Left forelimb (tissue), 1 donor: ENCODE results near the gene FBXO17.
"Not testable (repeated sequence)": the region's sequence is repeated elsewhere in the genome, so short reads cannot be mapped to it uniquely, and the experiment has no call there.

Experiments used
- DNase-seq: peaks from one replicate; pipeline ENCODE4 v3.0.0-alpha.2; 2018; ENCODE audit warnings: low spot score

The FBXO17 gene

DNA sequence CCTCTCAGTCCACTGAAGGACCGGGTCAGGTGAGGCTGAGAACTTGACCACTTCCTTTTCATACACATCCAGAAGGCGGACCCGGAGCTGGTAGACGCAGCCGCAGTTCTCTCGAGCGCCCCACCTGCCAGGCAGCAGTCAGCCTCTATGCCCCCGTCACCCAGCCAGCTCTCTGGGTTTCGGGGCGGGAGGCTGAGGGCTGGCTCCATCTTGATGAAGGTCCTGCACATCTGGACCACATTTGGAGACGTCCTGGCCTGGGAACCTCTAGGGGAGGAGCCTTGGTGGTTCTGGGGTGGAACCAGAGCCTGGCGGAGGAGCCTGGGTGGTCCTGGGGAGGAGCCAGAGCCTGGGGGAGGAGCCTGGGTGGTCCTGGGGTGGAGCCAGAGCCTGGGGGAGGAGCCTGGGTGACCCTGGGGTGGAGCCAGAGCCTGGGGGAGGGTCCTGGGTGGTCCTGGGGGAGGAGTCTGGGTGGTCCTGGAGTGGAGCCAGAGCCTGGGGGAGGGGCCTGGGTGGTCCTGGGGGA, 30.5 kb downstream of the FBXO17 start:
- DNase-seq, result no peak

DNA sequence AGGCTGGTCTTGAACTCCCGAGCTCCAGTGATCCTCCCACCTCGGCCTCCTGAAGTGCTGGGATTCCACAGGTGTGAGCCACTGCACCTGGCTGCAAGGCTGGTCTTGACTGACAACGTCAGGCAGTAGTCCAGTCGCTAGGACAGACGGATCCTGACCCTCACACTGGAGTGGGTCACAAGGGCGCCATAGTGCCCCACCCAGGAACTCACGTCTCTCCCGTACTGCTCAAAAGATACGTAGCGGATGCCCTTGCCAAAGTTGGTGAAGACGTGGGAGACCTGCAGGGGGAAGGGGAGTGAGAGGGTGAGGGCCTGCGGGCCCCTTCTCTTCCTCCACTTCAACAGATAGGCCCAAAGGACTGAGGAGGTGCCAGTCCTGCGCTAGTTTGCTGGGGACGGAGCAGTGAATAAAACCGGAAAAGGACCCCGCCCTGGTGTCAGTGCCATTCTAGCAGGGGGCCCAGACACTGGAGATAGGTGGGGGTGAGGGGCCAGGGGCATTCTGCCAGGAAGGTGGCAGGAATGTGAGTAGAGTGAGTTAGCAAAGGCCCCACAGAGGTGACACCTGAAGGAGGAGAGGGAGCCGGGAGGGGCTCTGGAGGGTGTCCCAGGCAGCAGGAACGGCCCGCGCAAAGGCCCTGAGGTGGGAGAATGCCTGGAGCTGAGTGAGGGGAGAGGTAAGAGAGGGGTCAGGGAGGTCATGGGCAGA, 32.9 kb downstream of the FBXO17 start:
- no peak for DNase-seq

DNA sequence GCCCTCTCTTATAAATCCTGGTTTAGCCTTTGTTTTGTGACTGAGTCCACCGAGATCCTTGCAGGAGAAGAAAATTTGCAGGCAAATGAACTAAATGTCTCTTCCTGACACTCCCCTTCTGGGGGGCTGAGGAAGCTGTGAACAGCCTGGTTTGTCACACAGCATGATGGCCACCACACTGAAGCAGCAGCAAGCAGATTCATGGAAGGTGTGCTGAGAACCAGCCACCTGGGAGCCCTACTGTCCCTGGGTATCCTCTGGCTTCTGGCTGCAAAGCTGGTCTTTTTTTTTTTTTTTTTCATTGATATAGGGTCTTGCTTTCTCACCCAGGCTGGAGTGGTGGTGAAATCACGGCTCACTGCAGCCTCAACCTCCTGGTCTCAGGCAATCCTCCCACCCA, 33.6 kb downstream of the FBXO17 start:
- no peak for DNase-seq

DNA sequence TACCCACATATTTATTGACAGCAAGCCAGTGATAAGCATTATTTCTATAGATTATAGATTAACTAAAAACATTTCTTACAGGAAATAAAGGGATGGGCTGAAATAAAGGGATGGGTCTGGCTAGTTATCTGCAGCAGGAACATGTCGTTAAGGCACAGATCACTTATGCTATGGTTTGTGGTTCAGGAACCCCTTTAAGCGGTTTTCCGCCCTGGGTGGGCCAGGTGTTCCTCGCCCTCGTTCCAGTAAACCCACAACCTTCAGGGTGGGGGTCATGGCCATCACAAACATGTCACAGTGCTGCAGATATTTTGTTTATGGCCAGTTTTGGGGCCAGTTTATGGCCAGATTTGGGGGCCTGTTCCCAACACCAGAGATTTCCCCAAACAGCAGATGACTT, 34.1 kb downstream of the FBXO17 start:
- not testable (repeated sequence) for DNase-seq

DNA sequence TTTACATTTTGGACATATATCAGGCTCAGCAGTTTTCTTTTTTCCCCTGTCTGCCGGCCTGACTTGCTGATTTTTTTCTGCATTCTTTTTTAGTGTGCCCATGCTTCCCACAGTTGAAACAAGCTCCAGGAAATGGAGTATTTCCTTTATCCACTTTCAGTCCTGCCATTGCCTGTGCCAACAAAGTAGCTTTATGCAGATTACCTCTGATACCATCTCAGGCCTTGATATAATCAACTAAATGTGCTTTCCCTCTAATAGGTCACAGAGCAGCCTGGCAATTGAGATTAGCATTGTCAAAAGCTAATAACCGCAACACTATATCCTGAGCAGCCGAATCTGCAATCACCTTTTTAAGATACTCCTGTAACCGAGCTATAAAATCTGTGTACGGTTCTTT, 35.6 kb downstream of the FBXO17 start:
- DNase-seq, result no peak

DNA sequence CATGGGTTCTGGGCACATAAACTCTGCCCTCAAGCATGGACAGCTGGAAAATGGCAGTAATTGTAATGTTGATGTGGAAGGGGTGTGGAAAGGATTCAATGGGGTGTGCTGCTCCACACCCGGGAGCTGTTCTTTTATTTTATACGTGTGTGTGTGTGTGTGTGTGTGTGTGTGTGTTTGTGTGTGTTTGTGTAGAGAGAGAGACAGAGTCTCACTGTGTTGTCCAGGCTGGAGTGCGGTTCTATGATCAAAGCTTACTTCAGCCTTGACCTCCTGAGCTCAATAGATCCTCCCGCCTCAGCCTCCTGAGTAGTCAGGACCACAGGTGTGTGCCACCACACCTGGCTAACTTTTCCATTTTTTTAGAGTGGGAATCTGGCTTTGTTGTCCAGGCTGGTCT, 42.0 kb downstream of the FBXO17 start:
- DNase-seq, result no peak

GRCh38 chr19:38932425-38933179, 42.9 kb downstream of the FBXO17 start:
- no peak for DNase-seq

- DNase-seq, result no peak
Observed at GRCh38 chr19:38931521-38931793, 44.1 kb downstream of the FBXO17 start.

GRCh38 chr19:38930776-38931520, 44.6 kb downstream of the FBXO17 start, which contains the start of gene MRPS12:
Gene MRPS12 (plus strand): TSS chr19:38930944. CDS start chr19:38931295, 351 bp downstream.
- no peak for DNase-seq

GRCh38 chr19:38929929-38930775, 45.4 kb downstream of the FBXO17 start, which contains the start of gene SARS2:
Gene SARS2 (minus strand): TSS chr19:38930763. CDS start chr19:38930736, 27 bp downstream.
- DNase-seq, result peak; percentile 98

DNA sequence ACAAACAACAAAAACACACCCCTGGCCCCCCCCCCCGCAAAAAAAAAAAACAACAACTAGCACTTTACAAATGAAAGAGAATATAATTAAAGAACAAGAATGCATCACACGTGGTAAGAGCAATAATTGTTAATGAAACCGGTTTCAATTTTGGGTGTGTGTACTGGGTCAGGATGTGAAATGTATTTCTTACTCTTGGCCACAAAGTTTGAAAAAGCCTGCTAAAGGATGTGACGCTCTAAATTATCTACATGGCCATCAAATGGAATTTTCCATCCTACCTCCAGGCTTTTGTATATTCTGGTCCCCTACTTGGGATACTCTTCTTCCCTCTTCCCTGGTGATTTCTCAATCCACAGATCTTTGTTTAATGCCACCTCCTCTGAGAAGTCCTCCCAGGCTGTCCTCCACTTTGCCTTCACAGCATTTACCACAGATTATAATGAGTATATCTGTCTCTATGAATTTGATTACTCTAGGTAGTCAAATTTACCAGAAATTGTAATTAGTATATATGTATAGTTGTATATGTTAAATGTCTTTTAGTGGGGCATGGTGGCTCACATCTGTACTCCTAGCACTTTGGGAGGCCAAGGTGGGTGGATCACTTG, 47.0 kb downstream of the FBXO17 start:
- DNase-seq, result no peak

DNA sequence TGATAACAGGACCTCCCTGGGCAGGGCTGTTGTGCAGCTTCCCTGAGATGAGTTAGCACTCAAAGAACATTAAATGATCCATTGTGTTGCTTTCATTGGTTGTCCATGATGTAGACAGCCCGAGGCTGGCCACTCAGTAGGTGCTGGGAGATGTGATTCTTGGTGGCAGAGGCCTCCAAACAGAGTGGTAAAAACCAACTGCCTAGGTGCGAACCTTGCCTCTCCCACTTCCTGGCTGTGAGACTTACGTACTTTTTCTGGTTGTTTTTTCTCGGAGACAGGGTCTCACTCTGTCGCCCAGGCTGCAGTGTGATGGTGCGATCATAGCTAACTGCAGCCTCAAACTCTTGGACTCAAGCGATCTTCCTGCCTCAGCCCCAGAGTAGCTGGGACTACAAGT, 51.2 kb downstream of the FBXO17 start:
- DNase-seq, result no peak

- no peak for DNase-seq
Observed at GRCh38 chr19:38922482-38922881, 53.1 kb downstream of the FBXO17 start.

DNA sequence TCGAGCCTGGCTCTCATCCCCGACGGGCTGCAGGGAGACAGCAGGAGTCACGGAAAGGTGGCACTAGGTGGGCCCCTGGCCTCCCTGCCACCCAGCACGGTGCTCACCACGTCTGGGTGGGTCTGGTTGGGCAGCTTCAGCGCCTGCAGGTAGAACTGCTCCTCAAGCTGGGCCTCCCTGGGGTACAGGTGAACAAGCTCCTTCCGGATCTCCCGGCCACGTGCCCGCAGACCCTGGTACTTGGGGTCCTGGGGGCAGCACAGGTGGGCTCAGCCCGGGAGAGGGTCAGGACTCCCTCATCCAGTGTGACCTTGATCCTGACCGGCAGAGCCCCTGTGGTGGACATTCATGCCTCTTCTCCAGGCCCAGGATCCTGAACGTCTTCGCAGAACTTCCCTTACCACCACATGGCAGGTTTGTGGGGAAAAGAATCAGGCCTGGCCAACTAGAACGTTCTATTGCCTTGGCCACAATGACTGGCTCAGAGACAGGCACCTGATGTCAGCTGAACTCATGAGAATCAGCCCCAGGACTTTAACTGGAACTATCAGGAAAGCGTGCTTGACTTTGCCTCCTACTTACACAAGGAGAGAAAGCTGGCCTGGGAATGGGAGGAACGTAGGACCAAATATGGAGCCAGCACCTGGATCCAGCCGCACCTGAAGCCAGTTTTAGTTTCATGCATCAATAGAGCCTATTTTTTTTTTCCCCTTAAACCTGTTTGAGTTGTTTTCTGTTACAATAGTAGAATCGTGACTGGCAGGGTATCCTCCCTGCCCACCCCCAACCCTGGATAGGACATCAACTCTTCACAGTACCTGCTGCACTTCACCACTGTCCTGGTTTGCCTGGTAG, 53.9 kb downstream of the FBXO17 start:
- no peak for DNase-seq

DNA sequence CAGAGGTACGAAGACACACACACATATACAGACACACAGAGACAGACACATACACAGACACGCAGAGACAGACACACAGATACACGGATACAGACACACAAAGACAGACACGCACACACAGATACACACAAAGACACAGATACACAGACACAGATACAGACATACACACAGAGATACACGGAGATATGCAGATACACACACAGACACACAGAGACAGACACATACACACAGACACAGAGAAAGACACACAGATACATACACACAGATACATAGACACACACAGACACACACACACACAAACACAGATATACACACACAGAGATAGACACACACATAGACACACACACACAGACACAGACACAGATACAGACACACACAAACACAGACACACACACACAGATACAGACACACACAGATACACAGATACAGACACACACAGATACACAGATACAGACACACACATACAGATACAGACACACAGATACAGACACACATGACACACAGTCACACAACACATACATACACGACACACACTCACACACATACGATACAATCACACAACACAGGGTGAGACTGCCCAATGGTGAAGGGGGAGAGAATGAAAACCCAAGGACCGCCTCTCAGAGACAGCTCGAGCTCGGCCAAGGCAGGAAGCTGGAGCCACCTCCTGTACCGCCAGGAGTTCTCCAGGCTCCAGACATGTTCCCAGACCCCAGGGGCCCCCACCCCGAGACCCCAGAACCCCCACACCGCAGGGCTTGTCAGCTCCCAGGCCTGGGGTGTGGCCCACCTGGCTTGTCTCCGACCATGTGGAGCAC, 54.7 kb downstream of the FBXO17 start:
- DNase-seq, result no peak

DNA sequence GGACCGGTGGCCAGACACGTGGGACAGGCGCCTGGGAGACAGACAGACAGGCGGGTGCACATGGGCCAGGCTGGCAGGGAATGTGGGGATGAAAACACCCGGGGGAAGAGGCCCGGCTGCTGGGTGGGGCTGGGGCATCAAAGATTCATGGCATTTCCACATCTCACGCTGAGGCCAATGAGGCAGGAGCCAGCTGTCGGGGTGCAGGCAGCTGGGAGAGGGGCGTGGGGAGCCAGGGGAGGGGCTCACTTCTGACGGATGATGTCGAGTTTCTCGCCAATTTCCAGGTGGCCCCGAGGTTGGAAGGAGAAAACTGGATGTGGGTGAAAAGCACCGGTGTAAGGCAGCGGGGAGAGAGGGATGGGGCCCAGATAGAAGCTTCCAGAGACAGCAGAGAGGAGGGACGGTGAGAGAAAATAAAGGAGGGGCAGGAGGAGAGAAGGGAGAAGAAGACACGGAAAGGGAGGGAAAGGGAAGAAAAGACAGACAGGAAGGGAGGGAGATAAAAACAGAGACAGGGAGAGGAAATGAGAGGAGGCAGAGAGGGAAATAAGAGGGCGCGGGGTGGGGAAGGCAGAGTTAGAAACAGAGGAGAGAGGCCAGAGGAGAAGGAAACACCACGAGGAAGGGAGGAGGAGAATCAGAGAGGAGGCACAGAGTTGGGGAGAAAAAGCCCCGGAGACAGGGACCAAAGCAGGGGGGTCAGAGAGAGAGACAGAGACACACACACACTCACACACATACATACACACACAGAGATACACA, 55.5 kb downstream of the FBXO17 start:
- DNase-seq, result no peak

DNA sequence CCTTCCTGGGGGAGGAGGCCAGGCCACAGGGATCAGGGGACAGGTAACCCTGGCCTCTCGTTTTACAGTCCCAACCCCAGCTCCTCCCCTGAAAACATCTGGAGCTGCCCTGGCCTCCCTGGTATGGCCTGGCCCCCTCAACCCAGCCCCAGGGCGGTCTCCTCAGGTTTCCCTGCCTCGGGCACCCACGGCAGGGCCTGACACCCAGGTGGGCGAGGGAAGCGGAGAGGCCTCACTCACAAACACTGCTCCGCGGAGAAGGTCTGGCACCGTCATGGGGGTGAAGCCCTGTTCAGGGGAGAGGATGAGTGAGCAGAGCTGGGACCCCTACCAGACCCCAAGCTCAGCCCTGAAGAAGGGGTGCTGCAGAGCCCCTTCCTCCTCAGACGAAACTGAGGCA, 57.0 kb downstream of the FBXO17 start:
- no peak for DNase-seq

DNA sequence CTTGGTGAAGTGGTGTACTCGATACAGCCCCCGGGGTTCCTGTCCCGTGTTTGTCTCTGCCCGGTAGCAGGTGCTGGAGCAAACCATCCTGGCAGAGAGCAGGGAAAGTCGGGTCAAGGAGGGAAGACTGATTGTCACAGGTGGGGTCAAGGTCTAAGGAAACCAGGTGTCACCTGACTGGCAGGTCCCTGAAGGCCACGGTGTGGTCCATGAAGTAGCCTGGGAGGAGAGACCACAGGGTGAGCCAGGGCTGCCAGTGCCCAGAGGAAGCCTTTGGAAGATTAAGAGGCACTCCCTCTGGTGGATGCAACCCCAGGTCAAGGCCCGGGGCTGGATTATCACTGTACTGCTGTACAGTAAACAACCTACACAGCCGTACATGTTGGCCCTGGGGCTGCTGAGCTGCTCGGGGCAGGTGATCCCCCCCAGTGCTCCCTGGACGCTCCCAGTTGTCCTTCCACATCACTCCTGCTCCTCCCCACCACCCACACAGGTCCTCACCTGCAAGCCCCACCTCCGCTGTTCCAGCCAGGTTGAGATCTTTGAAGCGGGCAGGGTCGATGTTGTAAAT, 57.5 kb downstream of the FBXO17 start:
- DNase-seq, result no peak
